SK-N-MC (cell line): ENCODE data around the gene FOSL2.

Experiments used
- DNase-seq: peaks from one replicate; pipeline ENCODE4 v3.0.0-alpha.2; 2011; ENCODE audit warnings: low read depth, low spot score
- H3K27ac ChIP-seq: fragments of 200-600 bp; sonication (generic); 2 replicates; pipeline ENCODE4 v1.5.1; 2016; ENCODE audit warnings: mixed run types
- H3K36me3 ChIP-seq: fragments of 200-600 bp; sonication (generic); 2 replicates; pipeline ENCODE4 v1.6.1; 2017; ENCODE audit warnings: antibody characterized with exemption, low read length, mixed read lengths; ENCODE audit not compliant: insufficient read depth
- H3K4me3 ChIP-seq: fragments of 200-600 bp; sonication (generic); 2 replicates; pipeline ENCODE4 v1.5.1; 2016
- H3K9ac ChIP-seq: fragments of 200-600 bp; sonication (generic); 2 replicates; pipeline ENCODE4 v1.8.0; 2017; ENCODE audit warnings: mixed run types, mixed read lengths; ENCODE audit not compliant: insufficient read length
- H3K9me3 ChIP-seq: fragments of 200-600 bp; sonication (generic); 2 replicates; pipeline ENCODE4 v1.6.1; 2017; ENCODE audit warnings: low read depth, mild to moderate bottlenecking, antibody characterized with exemption, low read length, moderate library complexity, mixed read lengths
- EZH2 ChIP-seq: fragments of 200-600 bp; sonication (generic); IDR thresholded peaks from one replicate; pipeline ENCODE4 v1.6.1; 2017; ENCODE audit warnings: antibody characterized with exemption
- FOXP2 ChIP-seq: optimal IDR thresholded peaks from 2 replicates; pipeline ENCODE3; 2011; ENCODE audit warnings: mild to moderate bottlenecking, moderate library complexity; ENCODE audit not compliant: insufficient read depth; ENCODE audit errors: extremely low read length, control extremely low read depth
- POLR2AphosphoS5 ChIP-seq: IDR thresholded peaks from 2 replicates; pipeline ENCODE4 v1.6.1; 2012; ENCODE audit warnings: mild to moderate bottlenecking, low read depth, low read length, borderline replicate concordance

The FOSL2 gene

GRCh38 chr2:28415715-28416114, 23.1 kb downstream of the FOSL2 start:
- no peaks in the 10 kb centered on the region for H3K36me3 ChIP-seq
- no peak overlapping the region for H3K4me3 ChIP-seq
- no peaks in the 10 kb centered on the region for H3K9me3 ChIP-seq
- TF ChIP-seq POLR2AphosphoS5 (no peak), EZH2 (no peak), FOXP2 (no peak)
- DNase-seq = no peak
- no peak overlapping the region for H3K27ac ChIP-seq
- H3K9ac ChIP-seq = no peak overlapping the region

DNA sequence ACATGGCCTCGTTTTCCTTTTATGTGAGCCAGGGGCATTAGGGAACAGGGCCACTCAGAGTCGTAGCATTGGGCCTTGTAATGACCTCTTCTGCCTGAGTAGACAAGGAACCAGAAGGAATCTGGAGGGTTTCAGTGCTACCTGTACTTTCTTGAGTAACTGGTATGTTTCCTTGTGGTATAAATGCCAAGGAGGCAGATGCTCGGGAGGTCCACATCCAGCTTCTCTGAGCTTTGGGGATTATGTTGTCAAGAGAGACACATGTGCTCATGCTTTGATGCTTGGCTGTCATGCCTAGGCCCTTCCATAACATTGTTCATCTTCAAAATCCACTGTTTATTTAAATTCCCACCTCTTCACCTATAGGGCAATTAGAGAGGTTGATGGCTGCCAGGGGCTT, 26.3 kb downstream of the FOSL2 start:
- DNase-seq = no peak
- TF ChIP-seq FOXP2 (no peak), EZH2 (no peak), POLR2AphosphoS5 (no peak)
- H3K27ac ChIP-seq = no peak overlapping the region
- no peaks in the 10 kb centered on the region for H3K9me3 ChIP-seq
- no peaks in the 10 kb centered on the region for H3K36me3 ChIP-seq
- H3K4me3 ChIP-seq = no peak overlapping the region
- H3K9ac ChIP-seq = no peak overlapping the region

DNA sequence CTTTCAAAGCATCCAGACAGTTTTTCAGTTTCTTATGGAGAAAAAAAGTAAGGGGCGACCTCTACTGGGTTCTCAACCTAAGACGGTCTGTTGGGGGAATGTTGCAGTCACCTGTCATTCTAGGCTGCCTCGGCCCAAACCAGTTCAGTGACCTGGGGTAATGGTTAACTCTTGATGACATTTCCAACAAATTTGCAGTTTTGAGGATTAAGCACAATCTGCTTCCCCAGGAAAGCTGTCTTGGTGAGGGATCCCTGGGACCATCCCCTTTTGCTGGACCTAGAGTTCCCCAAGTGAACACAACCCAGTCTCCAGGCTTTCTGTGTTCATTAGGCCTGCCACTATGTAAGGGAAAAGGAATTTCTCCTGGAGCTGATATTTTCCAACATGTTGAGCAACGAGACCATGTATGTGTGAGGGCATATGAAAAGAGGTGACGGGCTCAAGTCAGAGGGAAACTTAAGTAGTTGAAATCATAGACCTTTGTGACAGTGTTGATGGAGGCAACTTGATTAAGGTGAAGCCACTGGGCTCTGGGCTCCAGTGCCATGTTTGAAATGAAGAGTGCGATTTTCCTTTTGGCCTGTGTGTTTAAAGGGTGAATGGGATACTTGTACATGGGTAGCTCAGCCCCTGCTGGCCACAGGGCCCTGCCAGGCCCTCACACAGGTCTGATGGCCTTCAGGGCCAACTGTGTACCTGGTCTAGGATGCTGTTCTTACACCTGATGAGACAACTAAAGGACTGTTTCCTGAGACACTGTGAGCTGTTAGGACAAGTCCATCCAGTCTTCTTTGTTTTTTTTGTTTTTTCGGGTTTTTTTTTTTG, 27.0 kb downstream of the FOSL2 start:
- Histone ChIP-seq H3K9ac (no peak overlapping the region), H3K4me3 (no peak overlapping the region), H3K27ac (no peak overlapping the region), H3K36me3 (no peaks in the 10 kb centered on the region), H3K9me3 (no peaks in the 10 kb centered on the region)
- DNase-seq = no peak
- TF ChIP-seq FOXP2 = no peak
- TF ChIP-seq EZH2 = no peak
- TF ChIP-seq POLR2AphosphoS5 = no peak

DNA sequence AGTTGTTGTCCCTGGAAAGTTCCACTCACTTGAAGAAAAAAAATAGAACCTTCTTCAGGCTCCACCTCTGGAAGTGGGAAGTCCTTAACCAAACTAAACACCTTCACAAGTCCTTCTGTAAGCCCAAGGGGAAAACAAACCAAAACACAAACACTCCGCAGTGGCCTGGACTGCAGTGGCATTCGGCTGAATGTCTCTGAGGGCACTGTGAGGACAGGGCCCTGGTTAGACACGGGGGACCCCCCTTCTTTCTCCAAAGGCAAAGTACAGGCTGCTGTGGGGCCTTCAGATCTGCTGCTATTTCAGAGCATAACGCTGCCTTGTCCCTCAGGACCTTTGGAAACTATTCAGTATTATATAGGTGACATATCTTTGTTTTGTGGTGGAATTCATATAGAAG, 28.1 kb downstream of the FOSL2 start:
- Histone ChIP-seq H3K27ac (no peak overlapping the region), H3K9me3 (no peaks in the 10 kb centered on the region), H3K4me3 (no peak overlapping the region), H3K36me3 (no peaks in the 10 kb centered on the region), H3K9ac (no peak overlapping the region)
- TF ChIP-seq EZH2 (no peak), POLR2AphosphoS5 (no peak), FOXP2 (no peak)
- DNase-seq = no peak

DNA sequence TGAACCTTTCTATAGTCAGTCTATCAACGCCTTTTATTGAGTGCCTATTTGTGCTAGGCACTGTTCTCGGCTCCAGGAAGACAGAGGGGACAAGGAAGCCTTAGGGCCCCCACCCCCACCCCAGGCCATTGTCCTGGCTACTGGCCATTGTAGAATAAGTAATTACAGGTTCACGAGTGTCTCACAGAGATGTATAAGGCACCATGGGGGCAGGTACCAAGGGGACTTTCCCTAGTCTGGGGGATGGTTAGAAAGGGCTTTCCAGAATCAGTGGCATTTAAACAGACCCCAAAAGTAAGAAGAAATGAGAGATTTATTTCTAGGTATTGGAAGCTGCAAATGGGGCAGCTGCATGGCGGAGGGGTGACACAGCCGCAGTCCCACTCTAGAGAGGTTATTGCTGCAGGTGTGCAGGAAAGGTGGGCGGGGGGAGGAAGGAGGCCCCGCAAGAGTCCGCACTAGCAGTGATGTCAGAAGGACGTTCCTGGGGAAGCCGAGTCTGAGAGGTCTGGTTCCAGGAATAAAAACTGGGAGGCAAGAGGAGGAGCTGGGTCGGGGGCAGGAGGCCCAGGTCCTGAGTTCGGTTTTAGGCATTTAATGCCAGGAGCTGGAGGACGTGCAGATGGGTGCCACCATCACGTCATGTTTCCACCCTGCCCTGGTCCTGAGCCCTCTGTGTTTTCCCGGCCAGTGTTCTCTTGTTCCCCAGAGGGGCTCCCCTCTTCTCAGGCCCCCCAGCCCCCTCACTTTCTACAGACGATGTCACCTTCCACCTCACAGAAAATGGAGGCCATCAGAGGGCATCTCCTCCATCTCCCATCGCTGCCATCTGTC, 30.5 kb downstream of the FOSL2 start:
- DNase-seq = no peak
- H3K4me3 ChIP-seq = no peak overlapping the region
- H3K9ac ChIP-seq = no peak overlapping the region
- TF ChIP-seq FOXP2 (no peak), EZH2 (no peak), POLR2AphosphoS5 (no peak)
- H3K36me3 ChIP-seq = no peaks in the 10 kb centered on the region
- H3K9me3 ChIP-seq = no peaks in the 10 kb centered on the region
- no peak overlapping the region for H3K27ac ChIP-seq

DNA sequence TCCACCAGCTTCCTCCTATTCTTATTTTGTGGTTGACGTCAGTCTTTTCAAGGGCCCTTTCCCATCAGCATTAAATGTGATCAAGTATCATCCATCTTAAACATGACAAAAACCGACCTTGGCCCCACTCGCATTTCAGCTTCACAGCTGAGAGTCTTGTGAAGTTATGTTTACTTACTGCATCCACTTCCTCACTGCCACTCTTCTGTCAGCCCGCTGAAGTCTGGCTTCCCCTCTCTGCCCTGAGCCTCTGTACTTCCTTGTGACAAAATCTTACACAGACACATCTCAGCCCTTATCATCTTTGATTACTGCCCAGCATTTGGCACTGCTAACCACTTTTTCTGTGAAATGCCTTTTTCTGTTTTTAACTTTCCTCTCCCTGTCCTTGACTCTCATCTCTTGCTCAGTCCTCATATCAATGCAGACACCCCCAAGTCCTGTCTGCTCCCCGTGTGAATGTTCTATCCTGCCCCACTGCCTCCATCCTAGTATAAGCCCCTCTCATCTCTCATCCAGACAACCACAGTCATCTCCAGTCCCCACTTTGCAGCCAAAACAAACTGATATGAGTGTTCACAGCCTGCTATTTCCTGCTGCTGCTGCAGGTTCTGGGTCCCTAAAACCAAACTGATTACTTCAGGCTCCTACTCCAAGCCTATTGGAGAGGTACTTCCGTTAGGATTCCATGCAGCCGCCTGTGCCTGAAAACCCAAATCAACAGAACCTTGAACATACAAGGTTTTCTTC, 31.4 kb downstream of the FOSL2 start:
- no peak overlapping the region for H3K4me3 ChIP-seq
- H3K27ac ChIP-seq = no peak overlapping the region
- no peak overlapping the region for H3K9ac ChIP-seq
- TF ChIP-seq POLR2AphosphoS5 (no peak), FOXP2 (no peak), EZH2 (no peak)
- no peak for DNase-seq
- no peaks in the 10 kb centered on the region for H3K9me3 ChIP-seq
- H3K36me3 ChIP-seq = no peaks in the 10 kb centered on the region

DNA sequence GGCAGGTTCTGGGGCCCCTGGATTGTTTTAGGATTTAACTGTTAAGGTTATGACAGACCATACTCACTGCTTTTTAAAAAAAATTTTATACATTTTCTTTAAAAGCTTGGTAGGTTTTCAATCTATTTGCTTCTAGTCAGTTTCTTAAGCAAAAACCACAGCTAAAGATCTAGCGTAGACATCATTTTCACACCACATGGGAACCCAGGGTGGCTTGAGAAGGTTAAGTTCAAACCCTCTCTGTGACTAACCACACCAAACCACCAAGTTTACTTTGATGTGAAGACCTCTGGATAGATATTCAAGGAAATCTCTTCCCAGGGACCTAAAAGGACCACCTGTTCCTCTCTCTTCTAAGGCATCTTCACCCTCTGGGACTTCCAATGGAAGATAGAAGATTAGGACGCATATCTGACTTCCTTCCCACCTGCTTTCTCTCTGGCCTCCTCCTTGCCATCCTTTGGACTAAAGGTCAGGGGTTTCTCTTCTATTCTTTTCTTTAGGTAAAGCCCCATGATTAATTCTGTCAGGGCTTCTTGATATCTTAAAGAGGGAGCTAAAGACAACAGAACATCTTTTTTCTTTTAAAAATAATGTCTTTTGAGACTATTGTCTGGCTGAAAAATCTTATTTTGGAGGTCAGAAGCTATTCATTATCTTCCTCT, 32.3 kb downstream of the FOSL2 start:
- no peak overlapping the region for H3K9ac ChIP-seq
- no peaks in the 10 kb centered on the region for H3K36me3 ChIP-seq
- H3K4me3 ChIP-seq = no peak overlapping the region
- DNase-seq = no peak
- H3K9me3 ChIP-seq = no peaks in the 10 kb centered on the region
- no peak overlapping the region for H3K27ac ChIP-seq
- TF ChIP-seq POLR2AphosphoS5 = no peak
- no peak for TF ChIP-seq FOXP2
- no peak for TF ChIP-seq EZH2

DNA sequence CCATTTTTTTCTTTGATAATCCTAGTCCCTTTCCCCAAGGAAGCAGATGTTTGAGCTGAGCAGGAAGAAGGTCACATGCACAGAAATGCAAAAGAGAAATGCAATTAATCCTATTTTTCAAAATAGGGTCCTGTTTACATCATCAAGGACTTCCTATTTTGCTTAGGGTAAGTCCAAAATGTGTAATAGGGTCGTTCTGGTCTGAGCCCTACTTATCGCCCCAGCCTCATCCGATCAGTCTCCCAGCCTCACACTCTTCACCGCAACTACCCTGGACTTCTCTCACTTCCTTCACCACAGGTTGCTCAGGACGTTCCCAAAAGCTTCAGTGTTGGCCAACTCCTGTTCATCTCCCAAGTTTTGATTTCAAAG, 32.8 kb downstream of the FOSL2 start:
- Histone ChIP-seq H3K9ac (no peak overlapping the region), H3K36me3 (no peaks in the 10 kb centered on the region), H3K9me3 (no peaks in the 10 kb centered on the region), H3K4me3 (no peak overlapping the region), H3K27ac (no peak overlapping the region)
- no peak for DNase-seq
- TF ChIP-seq POLR2AphosphoS5 (no peak), EZH2 (no peak), FOXP2 (no peak)
